Endodermal cell (in vitro differentiated cells): Measurements from ENCODE around the gene RFX4. TPM values are rescaled to one million over a fixed set of nuclear protein-coding genes. Genes with fewer than 3 reads are reported as not detected.

Source experiments
- DNase-seq: peaks from one replicate; pipeline ENCODE4 v3.0.0-alpha.2; 2017
- H3K27ac ChIP-seq: 2 replicates; pipeline ENCODE4 v1.5.1; 2013; ENCODE audit warnings: mild to moderate bottlenecking, low read depth, low read length, moderate library complexity
- H3K27me3 ChIP-seq: 2 replicates; pipeline ENCODE4 v1.6.1; 2013; ENCODE audit warnings: mild to moderate bottlenecking, low read length, moderate library complexity; ENCODE audit not compliant: insufficient read depth, control insufficient read depth, poor library complexity, severe bottlenecking
- H3K36me3 ChIP-seq: 2 replicates; pipeline ENCODE4 v1.7.0; 2013; ENCODE audit warnings: mild to moderate bottlenecking, low read length, moderate library complexity; ENCODE audit not compliant: control insufficient read depth, insufficient read depth
- H3K4me1 ChIP-seq: one replicate; pipeline ENCODE4 v1.7.0; 2013; ENCODE audit warnings: low read length; ENCODE audit not compliant: control insufficient read depth, insufficient read depth
- H3K4me3 ChIP-seq: 2 replicates; pipeline ENCODE4 v1.5.1; 2013; ENCODE audit warnings: mild to moderate bottlenecking, low read length, moderate library complexity
- H3K9ac ChIP-seq: 2 replicates; pipeline ENCODE4 v1.6.1; 2013; ENCODE audit warnings: mild to moderate bottlenecking, low read length, moderate library complexity; ENCODE audit not compliant: poor library complexity, severe bottlenecking; ENCODE audit errors: extremely low read depth
- H3K9me3 ChIP-seq: 2 replicates; pipeline ENCODE4 v1.6.1; 2013; ENCODE audit warnings: mild to moderate bottlenecking, low read length, moderate library complexity; ENCODE audit not compliant: control insufficient read depth
- H3K27ac Mint-ChIP-seq: 2 replicates; pipeline ENCODE4 v1.8.0; 2020; ENCODE audit warnings: mixed read lengths
- H3K27me3 Mint-ChIP-seq: 2 replicates; pipeline ENCODE4 v1.8.0; 2021; ENCODE audit warnings: mild to moderate bottlenecking, mixed read lengths; ENCODE audit not compliant: insufficient read depth
- H3K36me3 Mint-ChIP-seq: 2 replicates; pipeline ENCODE4 v1.8.0; 2020; ENCODE audit warnings: low read depth, mixed read lengths
- H3K4me1 Mint-ChIP-seq: 2 replicates; pipeline ENCODE4 v1.8.0; 2020; ENCODE audit warnings: mixed read lengths
- H3K4me3 Mint-ChIP-seq: 2 replicates; pipeline ENCODE4 v1.8.0; 2020; ENCODE audit warnings: mild to moderate bottlenecking, moderate library complexity, mixed read lengths
- H3K9me3 Mint-ChIP-seq: 2 replicates; pipeline ENCODE4 v1.8.0; 2020; ENCODE audit warnings: mild to moderate bottlenecking, mixed read lengths
- CTCF ChIP-seq: fragments of 200-600 bp; sonication (generic); conservative IDR thresholded peaks from 2 replicates; pipeline ENCODE4 v1.5.0; 2021; ENCODE audit warnings: antibody characterized with exemption, mild to moderate bottlenecking
- WGBS, 2 experiments: methylation state at CpG; one replicate each; pipeline versions ENCODE4 v1.1.5 to v1.1.7; 2013; ENCODE audit warnings: missing lambda C conversion rate in 2 of 2, mixed read lengths in 1 of 2; ENCODE audit not compliant: insufficient coverage in 1 of 2, insufficient read length in 1 of 2; 5-methylcytosine and 5-hydroxymethylcytosine counted together
- total RNA-seq, 2 donors: library from RNA; stranded (reverse); fragmentation: NEBNext Ultra II Directional in 1 of 2; extraction: Animal tissue kit (Norgen Biotek cat#: 25700) in 1 of 2; gene quantifications; 2 replicates in 1 of 2; 3 replicates in 1 of 2; pipeline ENCODE4 v1.2.1, GENCODE V29; 2021

The RFX4 gene
- total RNA-seq, 2 donors from 2014 or later: 0.09 to 0.86 TPM

DNA sequence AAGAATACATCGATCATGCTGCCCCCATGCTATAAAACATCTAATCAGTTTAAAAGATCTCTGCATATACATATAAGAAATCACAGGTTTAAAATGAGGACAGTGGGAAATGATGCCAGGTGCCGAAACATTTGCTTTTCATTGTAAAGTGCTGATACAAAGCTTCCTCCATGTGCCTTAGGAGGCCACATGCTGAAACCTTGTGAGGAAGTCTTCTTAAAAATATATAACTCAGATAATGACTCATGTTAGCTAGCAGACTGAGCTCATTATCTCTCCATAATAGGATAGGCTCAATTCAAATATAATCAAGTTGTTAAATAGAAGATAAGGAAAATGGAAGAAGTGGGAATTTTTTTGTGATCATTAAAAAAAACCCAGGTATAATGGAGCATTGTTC, 65.9 kb downstream of the RFX4 start:
- Histone ChIP-seq H3K9ac (no peak overlapping the region), H3K4me1 (no peaks in the 10 kb centered on the region), H3K4me3 (no peak overlapping the region), H3K27ac (no peak overlapping the region), H3K36me3 (no peaks in the 10 kb centered on the region), H3K9me3 (no peaks in the 10 kb centered on the region), H3K27me3 (no peaks in the 10 kb centered on the region)
- 97 to 100% methylated on average over 2 of the region's 2 CpGs for WGBS, 2 experiments
- Mint-ChIP-seq H3K36me3 (no peaks in the 10 kb centered on the region), H3K4me1 (peaks cover 7% of the 10 kb centered on the region), H3K9me3 (no peaks in the 10 kb centered on the region), H3K4me3 (no peak overlapping the region), H3K27me3 (no peaks in the 10 kb centered on the region), H3K27ac (no peak overlapping the region)
- TF ChIP-seq CTCF: no peak
- no peak for DNase-seq

DNA sequence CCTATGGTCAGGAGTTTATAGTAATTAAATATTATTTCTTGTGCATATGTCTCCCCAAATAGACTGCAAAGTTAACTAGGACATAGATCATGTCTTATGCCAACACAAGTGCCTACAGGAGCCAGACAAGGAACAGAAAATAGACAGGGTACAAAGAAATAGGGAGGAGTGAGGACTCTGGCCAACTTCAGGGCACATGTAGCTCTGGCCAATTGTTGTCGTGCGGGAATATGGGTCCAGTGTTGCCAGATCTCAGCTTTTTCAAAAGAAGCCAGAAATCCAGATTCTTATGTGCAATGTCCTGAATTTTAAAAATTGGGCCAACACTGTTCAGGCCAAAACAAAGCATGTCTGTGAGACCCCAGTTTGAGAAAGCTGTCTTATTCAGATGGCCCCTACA, 68.7 kb downstream of the RFX4 start:
- no peak overlapping the region for H3K9ac ChIP-seq
- no peak overlapping the region for H3K27ac Mint-ChIP-seq
- no peaks in the 10 kb centered on the region for H3K27me3 ChIP-seq
- peaks cover 7% of the 10 kb centered on the region for H3K4me1 Mint-ChIP-seq
- no peak for TF ChIP-seq CTCF
- no peak overlapping the region for H3K4me3 ChIP-seq
- no peak for DNase-seq
- no peak overlapping the region for H3K4me3 Mint-ChIP-seq
- 96 to 98% methylated on average over 2 of the region's 2 CpGs for WGBS, 2 experiments
- no peaks in the 10 kb centered on the region for H3K36me3 Mint-ChIP-seq
- H3K36me3 ChIP-seq: no peaks in the 10 kb centered on the region
- peaks cover 2% of the 10 kb centered on the region for H3K27me3 Mint-ChIP-seq
- H3K9me3 Mint-ChIP-seq: no peaks in the 10 kb centered on the region
- H3K4me1 ChIP-seq: no peaks in the 10 kb centered on the region
- H3K27ac ChIP-seq: no peak overlapping the region
- H3K9me3 ChIP-seq: no peaks in the 10 kb centered on the region

DNA sequence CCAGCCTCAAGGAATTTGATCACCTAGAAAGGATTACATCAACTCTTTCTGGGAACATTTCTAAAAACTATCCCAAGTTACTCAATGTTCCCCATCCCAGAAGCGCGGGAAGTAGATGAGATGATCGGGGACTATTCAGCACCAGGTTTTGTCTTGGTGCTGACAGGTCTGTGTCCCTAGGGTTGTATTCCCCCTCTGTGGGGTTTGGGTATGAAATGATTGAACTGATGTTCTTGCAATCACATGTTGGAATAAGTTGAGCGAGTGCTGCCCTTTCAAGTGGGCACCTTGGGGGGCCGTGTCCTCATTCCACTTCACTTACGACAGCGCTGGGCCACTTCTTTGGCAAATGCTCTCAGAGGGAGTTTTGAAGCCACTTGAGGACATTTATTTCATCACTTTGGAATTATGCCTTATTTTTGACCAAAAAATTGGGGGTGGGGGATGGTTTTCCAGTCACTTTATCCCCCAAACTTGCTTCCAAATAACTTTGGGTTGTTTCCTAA, 69.8 kb downstream of the RFX4 start:
- Histone ChIP-seq H3K36me3 (no peaks in the 10 kb centered on the region), H3K9ac (no peak overlapping the region), H3K27me3 (no peaks in the 10 kb centered on the region), H3K4me3 (no peak overlapping the region), H3K4me1 (no peaks in the 10 kb centered on the region), H3K27ac (no peak overlapping the region), H3K9me3 (no peaks in the 10 kb centered on the region)
- Mint-ChIP-seq H3K4me3 (no peak overlapping the region), H3K4me1 (peaks cover 7% of the 10 kb centered on the region), H3K27ac (no peak overlapping the region), H3K9me3 (no peaks in the 10 kb centered on the region), H3K27me3 (peaks cover 3% of the 10 kb centered on the region), H3K36me3 (no peaks in the 10 kb centered on the region)
- no peak for DNase-seq
- 96 to 100% methylated on average over 4 to 7 of the region's 7 CpGs for WGBS, 2 experiments
- no peak for TF ChIP-seq CTCF
